NK-92 treated with Interleukin-12 subunit alpha and Interleukin-12 subunit beta, amount 100 ng/mL, for 24 hours (cell line): ENCODE measurements around the gene ABTB2.

Experiments
- DNase-seq: peaks from one replicate; lab custom pipeline; 2025; lab: John Stamatoyannopoulos, UW

Gene ABTB2

GRCh38 chr11:34314936-34315335 lies 42.9 kb downstream of the ABTB2 start:
- no peak for DNase-seq

GRCh38 chr11:34314176-34314575 lies 43.6 kb downstream of the ABTB2 start:
- DNase-seq: no peak

- no peak for DNase-seq
Measured at GRCh38 chr11:34313099-34313517, 44.7 kb downstream of the ABTB2 start.

- no peak for DNase-seq
Measured at GRCh38 chr11:34311126-34311525, 46.7 kb downstream of the ABTB2 start.

- DNase-seq: no peak
Measured at GRCh38 chr11:34309965-34310364, 47.8 kb downstream of the ABTB2 start.

- DNase-seq: no peak
Measured at GRCh38 chr11:34308913-34309585, 48.8 kb downstream of the ABTB2 start.

GRCh38 chr11:34308049-34308912 lies 49.5 kb downstream of the ABTB2 start:
- DNase-seq: no peak

- no peak for DNase-seq
Measured at GRCh38 chr11:34305780-34306179, 52.0 kb downstream of the ABTB2 start.

- DNase-seq: no peak
Measured at GRCh38 chr11:34305193-34305592, 52.6 kb downstream of the ABTB2 start.

- no peak for DNase-seq
Measured at GRCh38 chr11:34303028-34303570, 54.7 kb downstream of the ABTB2 start.

- peak; percentile 42 for DNase-seq
Measured at GRCh38 chr11:34302046-34302921, 55.5 kb downstream of the ABTB2 start.

- no peak for DNase-seq
Measured at GRCh38 chr11:34300926-34301295, 56.9 kb downstream of the ABTB2 start.

GRCh38 chr11:34300026-34300925 lies 57.5 kb downstream of the ABTB2 start:
- DNase-seq: no peak

GRCh38 chr11:34299284-34299972 lies 58.4 kb downstream of the ABTB2 start:
- no peak for DNase-seq

GRCh38 chr11:34298871-34299270 lies 58.9 kb downstream of the ABTB2 start:
- DNase-seq: no peak

- DNase-seq: no peak
Measured at GRCh38 chr11:34296412-34296811, 61.4 kb downstream of the ABTB2 start.

- no peak for DNase-seq
Measured at GRCh38 chr11:34292546-34292945, 65.3 kb downstream of the ABTB2 start.

- DNase-seq: no peak
Measured at GRCh38 chr11:34292111-34292510, 65.7 kb downstream of the ABTB2 start.

- no peak for DNase-seq
Measured at GRCh38 chr11:34290926-34291325, 66.9 kb downstream of the ABTB2 start.

- no peak for DNase-seq
Measured at GRCh38 chr11:34288492-34288891, 69.3 kb downstream of the ABTB2 start.
